Fibroblast of pulmonary artery (primary cell): ENCODE data around the gene DTWD2.
"Not testable (repeated sequence)": the region's sequence is repeated elsewhere in the genome, so short reads cannot be mapped to it uniquely, and the experiment has no call there.

Source experiments
- DNase-seq: peaks from one replicate; pipeline ENCODE4 v3.0.0-alpha.2; 2010; ENCODE audit warnings: low read depth
- H3K4me3 ChIP-seq: replicated peaks from 2 replicates; pipeline ENCODE4 v1.5.1; 2011; ENCODE audit warnings: low read depth, mild to moderate bottlenecking, control low read depth, low read length, moderate library complexity
- CTCF ChIP-seq: IDR thresholded peaks from 2 replicates; pipeline ENCODE4 v1.5.1; 2011; ENCODE audit warnings: mild to moderate bottlenecking, control low read depth, low read length, inconsistent platforms; ENCODE audit errors: missing control alignments

The DTWD2 gene

GRCh38 chr5:118891252-118891651 is 97.1 kb downstream of the DTWD2 start:
- no peak for TF ChIP-seq CTCF
- no peak overlapping the region for H3K4me3 ChIP-seq
- DNase-seq: no peak

DNA sequence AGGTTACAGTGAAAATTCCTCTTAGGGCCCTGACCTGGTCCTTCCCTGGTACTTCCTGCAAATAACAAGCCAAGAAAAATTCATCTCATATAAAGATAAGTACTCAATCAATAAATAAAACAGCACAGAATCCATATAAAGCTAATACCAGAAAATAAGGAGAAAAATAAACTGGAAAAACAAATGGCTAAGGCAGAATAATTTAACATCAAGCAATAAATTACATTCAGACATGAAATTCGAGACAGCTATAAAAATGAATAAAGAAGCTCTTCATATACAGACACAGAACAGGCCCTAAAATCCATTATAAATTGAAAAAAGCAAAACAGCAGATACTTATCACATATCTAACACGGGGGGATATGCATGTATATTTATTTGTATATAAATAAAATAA is 99.2 kb downstream of the DTWD2 start:
- no peak for TF ChIP-seq CTCF
- no peak for DNase-seq
- H3K4me3 ChIP-seq: no peak overlapping the region

- no peak for DNase-seq
- H3K4me3 ChIP-seq: no peak overlapping the region
- no peak for TF ChIP-seq CTCF
Measured at GRCh38 chr5:118888556-118888955, 99.8 kb downstream of the DTWD2 start.

- TF ChIP-seq CTCF: no peak
- DNase-seq: no peak
- no peak overlapping the region for H3K4me3 ChIP-seq
Measured at GRCh38 chr5:118883362-118883761, 105.0 kb downstream of the DTWD2 start.

GRCh38 chr5:118882666-118883065 is 105.7 kb downstream of the DTWD2 start:
- TF ChIP-seq CTCF: no peak
- no peak for DNase-seq
- H3K4me3 ChIP-seq: no peak overlapping the region

- not testable (repeated sequence) for H3K4me3 ChIP-seq, DNase-seq
Measured at GRCh38 chr5:118876852-118877251, 111.5 kb downstream of the DTWD2 start.

DNA sequence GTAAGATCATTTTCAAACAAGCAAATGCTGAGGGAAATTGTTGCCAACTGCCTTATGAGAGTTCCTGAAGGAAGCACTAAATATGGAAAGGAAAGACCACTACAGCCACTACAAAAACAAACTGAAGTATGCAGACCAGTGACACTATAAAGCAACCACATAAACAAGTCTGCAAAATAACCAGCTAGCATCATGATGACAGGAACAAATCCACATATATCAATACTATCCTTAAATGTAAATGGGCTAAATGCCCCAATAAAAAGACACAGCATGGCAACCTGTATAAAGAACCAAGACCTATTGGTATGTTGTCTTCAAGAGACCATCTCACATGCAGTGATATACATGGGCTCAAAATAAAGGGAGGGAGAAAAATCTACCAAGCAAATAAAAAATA is 113.2 kb downstream of the DTWD2 start:
- no peak overlapping the region for H3K4me3 ChIP-seq
- TF ChIP-seq CTCF: no peak
- DNase-seq: no peak

DNA sequence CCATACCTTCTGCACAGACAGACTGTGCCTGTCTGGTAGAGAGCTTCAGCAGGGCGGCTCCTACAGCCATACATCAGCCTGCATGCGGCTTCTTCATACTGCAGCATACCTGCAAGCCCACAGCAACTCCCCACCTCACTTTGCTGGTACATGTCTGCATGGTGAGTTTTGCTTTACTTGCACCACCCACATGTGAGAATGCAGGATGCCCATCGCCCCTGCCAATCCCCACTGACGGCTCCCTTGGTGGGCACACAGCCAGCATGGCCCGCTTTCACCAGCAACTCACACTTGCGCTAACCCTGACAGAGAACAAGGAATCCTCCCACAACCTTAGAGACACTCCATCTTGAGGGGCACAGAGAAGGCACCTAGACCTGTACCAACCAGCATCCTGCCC is 114.9 kb downstream of the DTWD2 start:
- H3K4me3 ChIP-seq: no peak overlapping the region
- no peak for DNase-seq
- TF ChIP-seq CTCF: no peak
